ENCODE data around the gene NUP62CL.
"Not testable (repeated sequence)": the region's sequence is repeated elsewhere in the genome, so short reads cannot be mapped to it uniquely, and the experiment has no call there.

Gene NUP62CL

GRCh38 chrX:107205770-107206696, at the start of gene NUP62CL, which contains the start of gene DNAAF6:
Gene NUP62CL (minus strand): TSS chrX:107206433. CDS start chrX:107175146, 31,287 bp downstream.
Gene DNAAF6 (plus strand): TSS chrX:107206611. CDS start chrX:107212876, 6,265 bp downstream.
- peak within 1 kb of the TSS; percentile 48 for H3K4me3 ChIP-seq (ENCODE audit: low read depth, low read length)
- no peak for DNase-seq (ENCODE audit: low read depth)

- no peak for DNase-seq (ENCODE audit: low read depth)
- no peak overlapping the region for H3K4me3 ChIP-seq (ENCODE audit: low read depth, low read length)
Measured at GRCh38 chrX:107228486-107228819, 22.2 kb upstream of the NUP62CL start.

GRCh38 chrX:107227780-107228485, 21.7 kb upstream of the NUP62CL start:
- no peak overlapping the region for H3K4me3 ChIP-seq (ENCODE audit: low read depth, low read length)
- DNase-seq (ENCODE audit: low read depth): no peak

- H3K4me3 ChIP-seq (ENCODE audit: low read depth, low read length): no peak overlapping the region
- no peak for DNase-seq (ENCODE audit: low read depth)
Measured at GRCh38 chrX:107226757-107227156, 20.5 kb upstream of the NUP62CL start.

GRCh38 chrX:107213477-107213876, 7.2 kb upstream of the NUP62CL start:
- no peak overlapping the region for H3K4me3 ChIP-seq (ENCODE audit: low read depth, low read length)
- no peak for DNase-seq (ENCODE audit: low read depth)

GRCh38 chrX:107207943-107208342, 1.7 kb upstream of the NUP62CL start:
- no peak for DNase-seq (ENCODE audit: low read depth)
- no peak overlapping the region for H3K4me3 ChIP-seq (ENCODE audit: low read depth, low read length)

- H3K4me3 ChIP-seq (ENCODE audit: low read depth, low read length): no peak overlapping the region
- no peak for DNase-seq (ENCODE audit: low read depth)
Measured at GRCh38 chrX:107207089-107207488, 856 bp upstream of the NUP62CL start.

- H3K4me3 ChIP-seq (ENCODE audit: low read depth, low read length): no peak overlapping the region
- no peak for DNase-seq (ENCODE audit: low read depth)
Measured at GRCh38 chrX:107206697-107207065, 448 bp upstream of the NUP62CL start.

GRCh38 chrX:107204068-107204605, 2.1 kb downstream of the NUP62CL start:
- no peak overlapping the region for H3K4me3 ChIP-seq (ENCODE audit: low read depth, low read length)
- DNase-seq (ENCODE audit: low read depth): no peak

- H3K4me3 ChIP-seq (ENCODE audit: low read depth, low read length): no peak overlapping the region
- DNase-seq (ENCODE audit: low read depth): no peak
Measured at GRCh38 chrX:107199491-107199890, 6.7 kb downstream of the NUP62CL start.

GRCh38 chrX:107198074-107198473, 8.2 kb downstream of the NUP62CL start:
- DNase-seq (ENCODE audit: low read depth); H3K4me3 ChIP-seq (ENCODE audit: low read depth, low read length): not testable (repeated sequence)

- H3K4me3 ChIP-seq (ENCODE audit: low read depth, low read length): no peak overlapping the region
- no peak for DNase-seq (ENCODE audit: low read depth)
Measured at GRCh38 chrX:107197319-107197718, 8.9 kb downstream of the NUP62CL start.

GRCh38 chrX:107171369-107172102, 34.7 kb downstream of the NUP62CL start:
- H3K4me3 ChIP-seq (ENCODE audit: low read depth, low read length): no peak overlapping the region
- no peak for DNase-seq (ENCODE audit: low read depth)

GRCh38 chrX:107168712-107169111, 37.5 kb downstream of the NUP62CL start:
- no peak overlapping the region for H3K4me3 ChIP-seq (ENCODE audit: low read depth, low read length)

GRCh38 chrX:107168257-107168656, 38.0 kb downstream of the NUP62CL start:
- H3K4me3 ChIP-seq (ENCODE audit: low read depth, low read length): no peak overlapping the region
- DNase-seq (ENCODE audit: low read depth): no peak

More at GRCh38 chrX:107168712-107169111, 37.5 kb downstream of the NUP62CL start:
- no peak for DNase-seq (ENCODE audit: low read depth)

- no peak overlapping the region for H3K4me3 ChIP-seq (ENCODE audit: low read depth, low read length)
- DNase-seq (ENCODE audit: low read depth): no peak
Measured at GRCh38 chrX:107167163-107167921, 38.9 kb downstream of the NUP62CL start.

- not testable (repeated sequence) for H3K4me3 ChIP-seq (ENCODE audit: low read depth, low read length); DNase-seq (ENCODE audit: low read depth)
Measured at GRCh38 chrX:107157618-107158017, 48.6 kb downstream of the NUP62CL start.

- DNase-seq (ENCODE audit: low read depth); H3K4me3 ChIP-seq (ENCODE audit: low read depth, low read length): not testable (repeated sequence)
Measured at GRCh38 chrX:107155621-107156430, 50.4 kb downstream of the NUP62CL start.

Measured in skeletal muscle cell (primary cell).